HG03039 (cell line): ENCODE data around the gene HOXB2.

Experiments used
- ATAC-seq: cut with Tn5 transposase; IDR thresholded peaks from one replicate; pipeline ENCODE4 v1.9.1; 2021; ENCODE audit warnings: mild to moderate bottlenecking, moderate library complexity; ENCODE audit not compliant: unreplicated experiment

The HOXB2 gene

DNA sequence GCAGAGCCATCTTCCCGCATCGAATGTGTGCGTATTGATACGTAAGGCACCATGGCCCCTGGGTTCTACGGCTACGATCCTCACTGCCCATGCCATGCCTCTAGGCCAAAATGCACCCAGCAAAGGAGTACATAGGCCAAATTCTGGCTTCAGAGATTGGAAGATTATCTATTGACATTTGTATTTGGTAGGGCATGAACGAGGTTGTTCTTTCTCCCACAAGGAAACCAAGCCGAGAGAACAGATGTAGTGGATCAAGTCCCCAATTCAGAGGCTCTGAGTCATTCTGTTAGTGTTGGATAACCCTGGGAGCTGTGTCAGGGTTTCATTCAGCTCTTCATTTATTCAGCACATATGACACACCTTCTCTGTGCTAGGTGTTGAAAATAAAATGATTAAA is 50.6 kb downstream of the HOXB2 start:
- ATAC-seq = no peak
